Neutrophil (primary cell): ENCODE data around the gene C20orf144.

Experiments
- H3K27ac ChIP-seq: fragments of 200-600 bp; sonication (generic); 2 replicates; pipeline ENCODE4 v1.5.1; 2016; ENCODE audit warnings: mild to moderate bottlenecking, moderate library complexity
- H3K27me3 ChIP-seq: fragments of 200-600 bp; sonication (generic); 2 replicates; pipeline ENCODE4 v1.6.0; 2016; ENCODE audit warnings: mild to moderate bottlenecking
- H3K36me3 ChIP-seq: fragments of 200-600 bp; sonication (generic); 2 replicates; pipeline ENCODE4 v1.5.1; 2017
- H3K4me1 ChIP-seq, 2 experiments: fragments of 200-600 bp in 1 of 2; sonication (generic) in 1 of 2; 1 replicate in 1 of 2; 2 replicates in 1 of 2; pipeline versions ENCODE4 v1.5.1 to v1.6.1; 2013 to 2016; ENCODE audit warnings: low read depth in 1 of 2, low read length in 1 of 2, mild to moderate bottlenecking in 1 of 2, moderate library complexity in 1 of 2; ENCODE audit not compliant: control insufficient read depth in 1 of 2, insufficient read depth in 1 of 2
- H3K4me3 ChIP-seq, 2 experiments: fragments of 200-600 bp in 1 of 2; sonication (generic) in 1 of 2; 1 replicate in 1 of 2; 2 replicates in 1 of 2; pipeline ENCODE4 v1.5.1; 2013 to 2016; ENCODE audit warnings: low read depth in 1 of 2, low read length in 1 of 2, mild to moderate bottlenecking in 1 of 2, moderate library complexity in 1 of 2
- H3K9me3 ChIP-seq: fragments of 200-600 bp; sonication (generic); 2 replicates; pipeline ENCODE4 v1.5.1; 2016
- CTCF ChIP-seq: fragments of 200-600 bp; sonication (generic); IDR thresholded peaks from 2 replicates; pipeline ENCODE4 v1.5.1; 2016; ENCODE audit warnings: antibody characterized with exemption

Gene C20orf144

GRCh38 chr20:33662172-33662571 is at the start of gene C20orf144:
Gene C20orf144 (plus strand): TSS chr20:33662327. CDS start chr20:33662346, 19 bp downstream.
- Histone ChIP-seq H3K4me3 (peak within 1 kb of the TSS; percentile 78 to 86), H3K27me3 (no peaks in the 10 kb centered on the region), H3K27ac (peak within 1 kb of the TSS; percentile 89), H3K36me3 (no peaks in the 10 kb centered on the region), H3K9me3 (no peaks in the 10 kb centered on the region), H3K4me1 (peaks cover 29 to 30% of the 10 kb centered on the region in 2 experiments)
- no peak for TF ChIP-seq CTCF

GRCh38 chr20:33621717-33622400 is 40.3 kb upstream of the C20orf144 start:
- Histone ChIP-seq H3K4me1 (no peaks in the 10 kb centered on the region), H3K4me3 (no peak overlapping the region), H3K27ac (no peak overlapping the region), H3K36me3 (peaks cover 34% of the 10 kb centered on the region), H3K9me3 (no peaks in the 10 kb centered on the region), H3K27me3 (no peaks in the 10 kb centered on the region)
- TF ChIP-seq CTCF: no peak

GRCh38 chr20:33622705-33623365 is 39.3 kb upstream of the C20orf144 start:
- Histone ChIP-seq H3K27me3 (no peaks in the 10 kb centered on the region), H3K27ac (no peak overlapping the region), H3K36me3 (peaks cover 32% of the 10 kb centered on the region), H3K9me3 (no peaks in the 10 kb centered on the region), H3K4me1 (no peaks in the 10 kb centered on the region), H3K4me3 (no peak overlapping the region)
- TF ChIP-seq CTCF: no peak

GRCh38 chr20:33624399-33624798 is 37.7 kb upstream of the C20orf144 start:
- H3K4me1 ChIP-seq: no peaks in the 10 kb centered on the region
- TF ChIP-seq CTCF: no peak
- H3K36me3 ChIP-seq: peaks cover 48% of the 10 kb centered on the region
- no peaks in the 10 kb centered on the region for H3K9me3 ChIP-seq
- no peaks in the 10 kb centered on the region for H3K27me3 ChIP-seq
- H3K4me3 ChIP-seq: no peak overlapping the region
- H3K27ac ChIP-seq: no peak overlapping the region

- TF ChIP-seq CTCF: no peak
- H3K36me3 ChIP-seq: peaks cover 65% of the 10 kb centered on the region
Observed at GRCh38 chr20:33626190-33626589, 35.9 kb upstream of the C20orf144 start.

More at GRCh38 chr20:33626190-33626589, 35.9 kb upstream of the C20orf144 start:
- Histone ChIP-seq H3K27ac (no peak overlapping the region), H3K9me3 (no peaks in the 10 kb centered on the region), H3K4me3 (no peak overlapping the region), H3K27me3 (no peaks in the 10 kb centered on the region), H3K4me1 (no peaks in the 10 kb centered on the region)
